NT2/D1 (cell line): ENCODE measurements around the gene HCN3.
A peak's percentile ranks its signal among the peaks of the same experiment; 100 is the strongest.
"Not testable (repeated sequence)": the region's sequence is repeated elsewhere in the genome, so short reads cannot be mapped to it uniquely, and the experiment has no call there.

Source experiments
- DNase-seq: peaks from one replicate; pipeline ENCODE4 v3.0.0-alpha.2; 2011; ENCODE audit warnings: low read depth, low spot score
- H3K27me3 ChIP-seq: 2 replicates; pipeline ENCODE4 v1.6.0; 2011; ENCODE audit warnings: mild to moderate bottlenecking; ENCODE audit not compliant: insufficient read length, insufficient read depth
- H3K36me3 ChIP-seq: 2 replicates; pipeline ENCODE4 v1.6.1; 2011; ENCODE audit warnings: mild to moderate bottlenecking, low read length, mixed read lengths; ENCODE audit not compliant: insufficient read depth, insufficient read length
- H3K4me1 ChIP-seq: 2 replicates; pipeline ENCODE4 v1.5.1; 2011; ENCODE audit not compliant: insufficient read depth, insufficient read length
- H3K4me3 ChIP-seq: 2 replicates; pipeline ENCODE4 v1.5.1; 2011; ENCODE audit warnings: low read depth; ENCODE audit not compliant: insufficient read length
- H3K9ac ChIP-seq: 2 replicates; pipeline ENCODE4 v1.6.0; 2011; ENCODE audit warnings: low read depth; ENCODE audit not compliant: insufficient read length
- H3K9me3 ChIP-seq: 2 replicates; pipeline ENCODE4 v1.5.1; 2011; ENCODE audit warnings: mild to moderate bottlenecking, low read length; ENCODE audit not compliant: insufficient read depth
- SUZ12 ChIP-seq: IDR thresholded peaks from 2 replicates; pipeline ENCODE4 v1.6.1; 2011; ENCODE audit not compliant: insufficient read length, insufficient read depth; ENCODE audit errors: extremely low read depth
- YY1 ChIP-seq: IDR thresholded peaks from 2 replicates; pipeline ENCODE4 v1.6.1; 2011; ENCODE audit not compliant: insufficient read length, insufficient read depth
- ZNF274 ChIP-seq: IDR thresholded peaks from 2 replicates; pipeline ENCODE4 v1.6.1; 2011; ENCODE audit warnings: mild to moderate bottlenecking, low read depth, low read length

The HCN3 gene

DNA sequence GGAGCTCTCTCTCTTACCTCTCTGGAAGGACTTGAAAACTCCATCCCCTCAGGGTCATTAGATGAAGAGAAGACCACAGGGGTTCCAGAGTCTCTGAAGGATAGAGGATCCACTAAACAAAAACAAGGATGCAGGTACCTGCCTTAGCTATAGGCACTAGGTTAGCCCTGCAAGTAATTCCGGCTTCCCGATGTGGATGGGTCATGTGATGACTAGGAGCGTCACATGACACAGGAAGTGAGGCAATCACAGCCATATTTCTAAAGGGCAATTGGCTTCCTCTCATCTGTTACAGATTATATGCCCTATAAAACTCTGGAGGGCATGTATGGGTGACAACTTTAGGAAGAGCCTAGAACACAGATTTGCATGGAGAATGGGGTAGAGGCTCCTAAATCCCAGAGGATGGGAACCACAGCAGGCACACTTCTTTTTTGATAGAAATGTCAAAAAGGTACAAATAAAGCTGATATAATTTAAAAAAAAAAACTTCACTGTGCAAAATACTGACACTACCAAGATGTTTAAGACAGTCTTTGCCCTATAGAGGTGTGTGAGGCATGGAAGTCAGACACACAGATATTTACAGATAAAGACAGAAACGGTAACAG lies 36.1 kb upstream of the HCN3 start:
- Histone ChIP-seq H3K4me1 (peaks cover 8% of the 10 kb centered on the region), H3K9ac (peak overlapping the region; percentile 21), H3K4me3 (no peak overlapping the region), H3K36me3 (peaks cover 40% of the 10 kb centered on the region), H3K9me3 (no peaks in the 10 kb centered on the region), H3K27me3 (no peaks in the 10 kb centered on the region)
- TF ChIP-seq SUZ12 = no peak
- TF ChIP-seq ZNF274 = no peak
- peak; percentile 96 for TF ChIP-seq YY1
- DNase-seq = peak; percentile 75

DNA sequence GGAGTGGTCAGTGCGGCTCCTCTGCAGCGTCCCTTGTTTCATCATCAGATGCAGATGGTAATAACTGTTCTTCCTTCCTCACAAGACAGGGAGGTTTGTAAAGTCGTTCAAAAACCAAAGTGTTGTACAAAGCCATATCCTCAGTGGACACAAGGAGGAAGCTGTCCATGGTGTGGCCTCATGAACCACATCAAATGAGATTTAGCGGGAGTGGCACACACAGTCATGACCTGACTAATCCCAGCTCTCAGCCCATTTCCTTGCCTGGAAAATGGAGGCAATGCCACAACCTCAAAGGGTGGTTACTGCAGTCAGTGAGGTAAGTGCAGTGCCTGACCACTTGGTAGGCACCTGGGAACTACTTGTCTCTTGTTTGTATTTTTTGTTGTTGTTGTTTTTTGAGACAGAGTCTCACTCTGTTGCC lies 35.4 kb upstream of the HCN3 start:
- Histone ChIP-seq H3K4me1 (peaks cover 8% of the 10 kb centered on the region), H3K9ac (peak overlapping the region; percentile 21), H3K36me3 (peaks cover 37% of the 10 kb centered on the region), H3K27me3 (no peaks in the 10 kb centered on the region), H3K9me3 (no peaks in the 10 kb centered on the region), H3K4me3 (no peak overlapping the region)
- DNase-seq = no peak
- TF ChIP-seq ZNF274 = no peak

DNA sequence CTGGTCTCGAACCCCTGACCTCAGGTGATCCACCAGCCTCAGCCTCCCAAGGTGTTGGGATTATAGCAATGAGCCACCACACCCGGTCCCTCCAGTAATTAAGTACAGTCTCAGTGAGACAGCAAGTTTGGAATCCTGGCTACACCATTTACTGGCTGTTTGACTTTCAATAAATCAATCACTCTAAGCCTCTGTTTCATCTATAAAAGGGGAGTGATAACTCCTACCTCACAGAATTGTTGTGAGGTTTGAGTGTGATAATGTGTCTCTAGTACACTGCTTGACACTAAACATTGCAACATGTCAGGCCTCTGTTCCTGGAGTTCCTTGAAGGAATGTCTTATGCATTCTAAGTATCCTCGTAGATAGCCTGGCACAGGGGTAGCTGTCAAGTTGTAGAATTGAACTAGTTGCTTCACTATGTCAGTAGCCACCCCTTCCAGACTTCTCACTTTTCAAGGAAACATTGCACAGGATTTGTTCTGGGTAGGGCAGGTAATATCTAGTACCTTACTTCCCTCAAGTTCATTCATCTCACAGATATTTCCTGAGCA lies 34.4 kb upstream of the HCN3 start:
- no peak for DNase-seq
- peak overlapping the region; percentile 69 for H3K4me3 ChIP-seq
- H3K4me1 ChIP-seq = peaks cover 8% of the 10 kb centered on the region
- no peaks in the 10 kb centered on the region for H3K27me3 ChIP-seq
- TF ChIP-seq YY1 = no peak
- TF ChIP-seq SUZ12 = no peak
- no peak for TF ChIP-seq ZNF274
- peak overlapping the region; percentile 85 for H3K9ac ChIP-seq
- peaks cover 37% of the 10 kb centered on the region for H3K36me3 ChIP-seq
- H3K9me3 ChIP-seq = no peaks in the 10 kb centered on the region

DNA sequence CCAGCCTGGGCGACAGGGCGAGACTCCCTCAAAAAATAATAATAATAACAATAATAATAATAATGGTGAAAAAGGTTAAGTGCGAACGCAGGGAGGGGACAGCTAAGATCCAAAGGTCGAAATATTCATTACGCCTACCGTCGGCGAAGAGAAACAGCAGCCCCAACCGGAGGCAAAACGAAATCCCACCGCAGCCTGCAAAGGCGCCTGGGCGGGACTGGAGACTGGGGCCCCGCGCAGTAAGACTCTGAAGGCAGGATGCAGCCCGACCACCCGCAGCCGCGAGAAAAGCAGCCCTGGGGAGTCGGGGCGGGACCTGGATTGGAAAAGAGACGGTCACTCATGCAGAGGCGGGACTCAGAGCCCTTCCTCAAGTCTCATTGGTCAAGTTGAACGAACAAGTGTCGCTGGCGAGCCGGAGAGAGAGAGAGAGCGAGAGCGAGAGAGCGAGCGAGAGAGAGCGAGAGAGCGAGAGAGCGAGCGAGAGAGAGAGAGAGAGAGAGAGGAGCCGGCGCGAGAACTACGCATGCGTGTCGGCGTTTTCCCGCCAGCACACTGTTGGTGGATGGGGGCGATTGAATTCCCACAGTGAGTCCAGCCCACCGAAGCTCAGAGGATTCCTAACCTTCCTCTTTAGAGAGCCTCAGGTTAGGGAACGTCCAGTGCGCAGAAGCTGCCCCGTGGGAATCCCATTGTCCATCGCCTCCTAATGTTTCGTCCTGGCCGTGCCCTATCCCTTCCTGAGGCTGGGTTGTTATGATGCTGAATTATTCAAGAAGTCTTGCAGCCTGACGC lies 32.7 kb upstream of the HCN3 start:
- TF ChIP-seq YY1 (peak; percentile 8), ZNF274 (no peak), SUZ12 (no peak)
- Histone ChIP-seq H3K4me3 (peak overlapping the region; percentile 69), H3K4me1 (peaks cover 8% of the 10 kb centered on the region)

DNA sequence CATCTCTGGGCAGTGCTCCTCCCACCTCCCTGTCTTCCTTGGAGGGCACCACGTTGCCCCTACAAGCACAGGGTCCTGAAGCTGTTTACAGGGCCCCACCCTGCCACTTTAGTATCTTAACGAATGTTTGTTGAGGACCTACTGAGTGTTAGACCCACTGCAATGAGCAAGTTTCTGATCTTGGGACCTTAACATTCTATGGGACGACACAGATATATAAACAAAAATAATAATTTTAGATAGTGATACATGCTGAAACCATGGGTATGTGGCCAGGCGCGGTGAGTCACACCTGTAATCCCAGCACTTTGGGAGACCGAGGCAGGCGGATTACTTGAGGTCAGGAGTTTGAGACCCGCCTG lies 32.1 kb upstream of the HCN3 start:
- Histone ChIP-seq H3K4me1 (peaks cover 8% of the 10 kb centered on the region), H3K9me3 (no peaks in the 10 kb centered on the region), H3K36me3 (peaks cover 38% of the 10 kb centered on the region), H3K9ac (peak overlapping the region; percentile 77), H3K27me3 (no peaks in the 10 kb centered on the region), H3K4me3 (peak overlapping the region; percentile 22)
- TF ChIP-seq SUZ12 (no peak), YY1 (no peak), ZNF274 (no peak)
- no peak for DNase-seq

More for the DNA sequence above, 32.7 kb upstream of the HCN3 start:
- peak overlapping the region; percentile 85 for H3K9ac ChIP-seq
- peaks cover 38% of the 10 kb centered on the region for H3K36me3 ChIP-seq
- H3K9me3 ChIP-seq = no peaks in the 10 kb centered on the region
- DNase-seq = peak; percentile 99
- H3K27me3 ChIP-seq = no peaks in the 10 kb centered on the region

DNA sequence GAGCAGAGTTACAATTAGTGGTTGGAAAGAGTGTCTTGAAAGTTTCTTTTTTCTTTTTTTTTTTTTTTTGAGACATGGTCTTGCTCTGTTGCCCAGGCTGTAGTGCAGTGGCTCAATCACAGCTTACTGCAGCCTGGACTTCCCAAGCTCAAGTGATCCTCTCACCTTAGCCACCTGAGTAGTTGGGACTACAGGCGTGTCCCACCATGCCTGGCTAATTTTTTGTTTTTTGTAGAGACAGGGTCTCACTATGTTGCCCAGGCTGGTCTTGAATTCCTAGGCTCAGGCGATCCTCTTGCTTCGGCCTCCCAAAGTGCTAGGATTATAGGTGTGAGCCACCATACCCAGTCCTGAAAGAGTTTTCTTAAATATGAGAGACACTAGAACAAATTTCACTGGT lies 30.5 kb upstream of the HCN3 start:
- Histone ChIP-seq H3K4me1 (peaks cover 11% of the 10 kb centered on the region), H3K36me3 (peaks cover 42% of the 10 kb centered on the region)
- H3K9ac ChIP-seq, H3K27me3 ChIP-seq, H3K4me3 ChIP-seq, H3K9me3 ChIP-seq, DNase-seq: not testable (repeated sequence)

DNA sequence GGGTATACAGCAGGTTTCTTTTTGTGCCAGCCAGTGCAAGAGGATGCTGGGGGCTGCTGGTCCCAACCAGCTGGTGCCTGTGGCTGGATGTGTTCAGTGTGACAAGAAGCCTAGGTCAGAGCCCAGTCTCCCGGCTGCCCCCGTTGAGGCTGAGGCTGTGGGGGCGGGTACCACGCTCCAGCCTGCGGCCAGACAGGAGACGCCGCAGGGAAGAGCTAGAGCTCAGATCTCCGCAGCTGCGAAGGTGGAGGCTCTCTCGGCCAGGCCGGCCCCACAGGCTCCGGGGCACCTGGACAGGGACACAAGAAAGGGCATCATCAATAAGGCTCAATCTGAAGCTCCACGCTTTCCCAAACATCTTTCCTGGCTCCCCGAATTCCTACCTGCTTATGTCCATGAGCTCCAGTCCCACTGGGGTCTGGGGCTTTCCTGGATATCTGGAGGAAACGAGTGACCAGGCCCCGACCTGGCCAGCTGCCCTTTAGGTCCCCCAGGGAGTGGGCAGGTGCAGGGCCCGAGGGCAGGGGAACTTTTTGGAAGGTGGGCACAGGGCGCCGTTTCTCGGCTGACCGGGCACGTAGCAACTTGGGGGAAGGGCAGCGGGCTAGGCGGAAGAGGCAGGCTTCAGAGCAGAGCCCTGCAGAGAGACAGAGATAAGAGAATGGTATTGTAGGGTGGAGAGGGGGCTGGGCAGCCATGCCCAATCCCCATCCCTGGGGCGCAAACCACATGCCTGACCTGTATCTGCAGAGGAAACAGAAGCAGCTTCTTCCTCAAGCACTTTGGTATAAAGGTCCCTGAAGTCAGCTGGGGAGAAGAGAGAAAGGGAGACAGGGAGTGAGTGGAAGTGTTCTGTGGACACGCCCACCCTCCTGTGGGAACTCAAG lies 29.4 kb upstream of the HCN3 start:
- no peak overlapping the region for H3K4me3 ChIP-seq
- no peaks in the 10 kb centered on the region for H3K27me3 ChIP-seq
- no peak for DNase-seq
- no peaks in the 10 kb centered on the region for H3K9me3 ChIP-seq
- TF ChIP-seq YY1 (no peak), SUZ12 (no peak), ZNF274 (no peak)
- H3K4me1 ChIP-seq = peaks cover 9% of the 10 kb centered on the region
- peaks cover 40% of the 10 kb centered on the region for H3K36me3 ChIP-seq
- no peak overlapping the region for H3K9ac ChIP-seq
